ENCODE data around the gene CELF2. TPM values are rescaled to one million over a fixed set of nuclear protein-coding genes. Genes with fewer than 3 reads are reported as not detected.

CELF2 gene
- total and polyA plus RNA-seq, 9 of the 15 experiments (the other 6 are each of a cell fraction or from before 2014, with no cell fraction given) = 4.0 to 20.3 (median 11.1) TPM

- H2AFZ ChIP-seq (ENCODE audit: low read depth, low read length) = no peak overlapping the region
- peaks cover 9 to 62% of the 10 kb centered on the region in 2 experiments; a peak in 4 of 5 replicates for H3K27me3 ChIP-seq (ENCODE audit: control insufficient read depth in 2 of 2, insufficient read depth in 2 of 2, low read length in 2 of 2)
- no TSS peak for BruUV-seq (replicated peaks)
- no peak overlapping the region for H3K9ac ChIP-seq (ENCODE audit: insufficient read depth in 1 of 2, low read depth in 2 of 2, low read length in 2 of 2)
- H3K4me2 ChIP-seq (ENCODE audit: insufficient read depth, low read length) = no peak overlapping the region
- no peaks in the 10 kb centered on the region for H3K4me1 ChIP-seq (replicated peaks in 1 of 2; ENCODE audit: control insufficient read depth in 2 of 2, insufficient read depth in 2 of 2, low read length in 2 of 2)
- 7% methylated on average over 3 of the region's 3 CpGs for WGBS (ENCODE audit: insufficient coverage, low coverage, missing lambda C conversion rate)
- CTCF ChIA-PET (ENCODE audit: low intra/inter-chr PET ratio) = no interaction called here
- H3K36me3 ChIP-seq (ENCODE audit: control insufficient read depth, insufficient read depth, low read length) = no peaks in the 10 kb centered on the region
- TF ChIP-seq ZNF586 (CRISPR knock-in tag; conservative IDR thresholded peaks at IDR 0.05) (no peak), ZFP36 (IDR thresholded peaks at IDR 0.05; ENCODE audit: low read depth, low read length, partially characterized antibody) (peak; percentile 61), RBM25 (IDR thresholded peaks at IDR 0.05; ENCODE audit: low read depth, low read length, severe bottlenecking) (peak; percentile 52), KDM5B (IDR thresholded peaks at IDR 0.05; ENCODE audit: insufficient replicate concordance, low read depth, low read length) (no peak), BCOR (IDR thresholded peaks at IDR 0.05) (peak; percentile 53; the same call in 1 of the 2 replicates)
- no peaks in the 10 kb centered on the region for H3K79me2 ChIP-seq (ENCODE audit: control insufficient read depth, insufficient read depth, low read length)
- no peak overlapping the region for H3K27ac ChIP-seq (ENCODE audit: extremely low read depth, low read depth, low read length)
- in situ Hi-C loops (cut with MboI) = no loop called here
- no peaks in the 10 kb centered on the region for H4K20me1 ChIP-seq (replicated peaks; ENCODE audit: control insufficient read depth, insufficient read depth, low read length)
- POLR2A ChIA-PET = no interaction called here
- H3K9me3 ChIP-seq (replicated peaks; ENCODE audit: control insufficient read depth, insufficient read depth, low read depth, low read length) = no peaks in the 10 kb centered on the region
- H3K4me3 ChIP-seq = no peak overlapping the region
- H3K9me1 ChIP-seq (ENCODE audit: control insufficient read depth, insufficient read depth, low read length) = no peaks in the 10 kb centered on the region
- DNase-seq (ENCODE audit: extremely low read depth in 1 of 4, low spot score in 3 of 4) (no peak), FAIRE-seq (no peak), ATAC-seq (no peak)
- intact Hi-C loops (cut with micrococcal nuclease) = no loop called here
Measured at GRCh38 chr10:11377267-11377666, 359.6 kb downstream of the CELF2 start.

- FAIRE-seq (no peak), DNase-seq (ENCODE audit: extremely low read depth in 1 of 4, low spot score in 3 of 4) (no peak), ATAC-seq (no peak)
- Histone ChIP-seq H4K20me1 (replicated peaks; ENCODE audit: control insufficient read depth, insufficient read depth, low read length) (no peaks in the 10 kb centered on the region), H3K4me2 (ENCODE audit: insufficient read depth, low read length) (no peak overlapping the region), H3K36me3 (ENCODE audit: control insufficient read depth, insufficient read depth, low read length) (no peaks in the 10 kb centered on the region), H3K79me2 (ENCODE audit: control insufficient read depth, insufficient read depth, low read length) (no peaks in the 10 kb centered on the region), H3K4me3 (no peak overlapping the region), H3K9me1 (ENCODE audit: control insufficient read depth, insufficient read depth, low read length) (no peaks in the 10 kb centered on the region), H3K9me3 (replicated peaks; ENCODE audit: control insufficient read depth, insufficient read depth, low read depth, low read length) (no peaks in the 10 kb centered on the region), H3K9ac (ENCODE audit: insufficient read depth in 1 of 2, low read depth in 2 of 2, low read length in 2 of 2) (no peak overlapping the region), H2AFZ (ENCODE audit: low read depth, low read length) (no peak overlapping the region), H3K27me3 (ENCODE audit: control insufficient read depth in 2 of 2, insufficient read depth in 2 of 2, low read length in 2 of 2) (peaks cover 6 to 52% of the 10 kb centered on the region in 2 experiments; a peak in 4 of 5 replicates), H3K27ac (ENCODE audit: extremely low read depth, low read depth, low read length) (no peak overlapping the region), H3K4me1 (replicated peaks in 1 of 2; ENCODE audit: control insufficient read depth in 2 of 2, insufficient read depth in 2 of 2, low read length in 2 of 2) (no peaks in the 10 kb centered on the region)
- ChIA-PET CTCF (ENCODE audit: low intra/inter-chr PET ratio) (interaction anchor here (0.6 kb wide), 1 partner anchor 1859 kb away, joined by 4 read pairs; no protein-coding TSS in a partner anchor), POLR2A (no interaction called here)
- in situ Hi-C loops (cut with MboI) (no loop called here), intact Hi-C loops (cut with micrococcal nuclease) (no loop called here)
- TF ChIP-seq RBM25 (IDR thresholded peaks at IDR 0.05; ENCODE audit: low read depth, low read length, severe bottlenecking) = peak; percentile 36
- TF ChIP-seq ZFP36 (IDR thresholded peaks at IDR 0.05; ENCODE audit: low read depth, low read length, partially characterized antibody) = peak; percentile 44
- no peak for TF ChIP-seq KLF16 (IDR thresholded peaks at IDR 0.05)
- 2% methylated on average over 6 of the region's 6 CpGs for WGBS (ENCODE audit: insufficient coverage, low coverage, missing lambda C conversion rate)
- BruUV-seq (replicated peaks) = no TSS peak
Measured at GRCh38 chr10:11378835-11379234, 361.2 kb downstream of the CELF2 start.

Data from K562 (cell line).